Ovary (tissue), 3 donors: ENCODE data around the gene BORCS6.

Experiments used
- EP300 ChIP-seq: sonication (generic); formaldehyde crosslinking; IDR thresholded peaks from one replicate; pipeline ENCODE4 v1.6.1; 2017; ENCODE audit warnings: antibody characterized with exemption
- POLR2A ChIP-seq: fragments of 450-650 bp; IDR thresholded peaks from one replicate; pipeline ENCODE4 v1.6.1; 2017; ENCODE audit warnings: antibody characterized with exemption, mild to moderate bottlenecking, moderate library complexity
- TF ChIP-seq, protein P1 (sequence below), 3 donors: fragments of 450-650 bp in 2 of 3; fragments of 200-600 bp in 1 of 3; IDR thresholded peaks; one replicate each; pipeline versions ENCODE4 v1.5.1 to v1.8.0; 2016 to 2022; ENCODE audit warnings: antibody characterized with exemption in 3 of 3, mild to moderate bottlenecking in 1 of 3
- donor health status: DM: no; HTN: no; CAD: no.

DNA sequence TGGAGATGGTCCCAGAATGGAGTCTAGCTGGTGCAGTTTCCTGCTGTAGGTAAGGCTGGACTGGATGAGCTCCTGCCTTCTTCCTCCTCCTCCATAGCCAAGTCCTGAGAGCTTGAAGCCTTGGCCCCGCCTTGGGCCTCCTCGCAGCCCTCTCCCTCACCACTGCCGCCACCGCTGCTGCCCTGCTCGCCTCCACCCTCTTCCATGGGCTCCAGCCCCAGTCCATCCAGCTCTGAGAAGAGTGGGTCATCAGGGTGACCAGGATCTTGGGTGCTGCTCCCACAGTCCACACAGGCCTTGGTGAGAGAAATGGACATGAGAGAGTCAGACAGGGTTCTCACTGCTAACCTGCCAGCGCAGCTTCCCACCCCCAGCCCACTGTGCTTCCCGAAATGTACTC is 48.9 kb downstream of the BORCS6 start:
- TF ChIP-seq, protein P1, sequence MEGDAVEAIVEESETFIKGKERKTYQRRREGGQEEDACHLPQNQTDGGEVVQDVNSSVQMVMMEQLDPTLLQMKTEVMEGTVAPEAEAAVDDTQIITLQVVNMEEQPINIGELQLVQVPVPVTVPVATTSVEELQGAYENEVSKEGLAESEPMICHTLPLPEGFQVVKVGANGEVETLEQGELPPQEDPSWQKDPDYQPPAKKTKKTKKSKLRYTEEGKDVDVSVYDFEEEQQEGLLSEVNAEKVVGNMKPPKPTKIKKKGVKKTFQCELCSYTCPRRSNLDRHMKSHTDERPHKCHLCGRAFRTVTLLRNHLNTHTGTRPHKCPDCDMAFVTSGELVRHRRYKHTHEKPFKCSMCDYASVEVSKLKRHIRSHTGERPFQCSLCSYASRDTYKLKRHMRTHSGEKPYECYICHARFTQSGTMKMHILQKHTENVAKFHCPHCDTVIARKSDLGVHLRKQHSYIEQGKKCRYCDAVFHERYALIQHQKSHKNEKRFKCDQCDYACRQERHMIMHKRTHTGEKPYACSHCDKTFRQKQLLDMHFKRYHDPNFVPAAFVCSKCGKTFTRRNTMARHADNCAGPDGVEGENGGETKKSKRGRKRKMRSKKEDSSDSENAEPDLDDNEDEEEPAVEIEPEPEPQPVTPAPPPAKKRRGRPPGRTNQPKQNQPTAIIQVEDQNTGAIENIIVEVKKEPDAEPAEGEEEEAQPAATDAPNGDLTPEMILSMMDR (IDR thresholded peaks at IDR 0.05), result no peak
- no peak for TF ChIP-seq POLR2A
- no peak for TF ChIP-seq EP300
